GM18870 (cell line): ENCODE data around the gene ITPKB.
A peak's percentile ranks its signal among the peaks of the same experiment; 100 is the strongest.

ENCODE experiments used
- ATAC-seq: cut with Tn5 transposase; IDR thresholded peaks from one replicate; pipeline ENCODE4 v1.9.1; 2021; ENCODE audit warnings: moderate library complexity; ENCODE audit not compliant: unreplicated experiment

The ITPKB gene

DNA sequence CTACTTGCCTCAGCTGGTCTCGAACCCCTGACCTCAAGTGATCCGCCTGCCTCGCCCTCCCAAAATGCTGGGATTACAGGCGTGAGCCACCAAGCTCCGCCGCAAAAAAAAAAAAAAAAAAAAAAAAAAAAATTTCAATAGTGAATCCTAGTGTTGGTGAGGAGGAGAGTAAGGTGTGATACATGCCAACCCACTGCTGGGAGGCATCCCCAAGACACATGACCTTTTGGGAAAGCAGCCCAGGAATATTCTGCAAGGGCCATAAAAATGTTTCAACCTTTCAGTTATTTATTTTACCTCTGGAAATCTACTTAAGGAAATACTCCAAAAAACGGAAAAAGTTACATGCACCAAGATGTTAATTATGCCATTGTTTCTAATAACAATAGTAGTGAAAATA lies 69.0 kb downstream of the ITPKB start:
- no peak for ATAC-seq

GRCh38 chr1:226668173-226668560 lies 70.9 kb downstream of the ITPKB start:
- no peak for ATAC-seq

GRCh38 chr1:226666692-226667091 lies 72.4 kb downstream of the ITPKB start:
- ATAC-seq, result no peak

DNA sequence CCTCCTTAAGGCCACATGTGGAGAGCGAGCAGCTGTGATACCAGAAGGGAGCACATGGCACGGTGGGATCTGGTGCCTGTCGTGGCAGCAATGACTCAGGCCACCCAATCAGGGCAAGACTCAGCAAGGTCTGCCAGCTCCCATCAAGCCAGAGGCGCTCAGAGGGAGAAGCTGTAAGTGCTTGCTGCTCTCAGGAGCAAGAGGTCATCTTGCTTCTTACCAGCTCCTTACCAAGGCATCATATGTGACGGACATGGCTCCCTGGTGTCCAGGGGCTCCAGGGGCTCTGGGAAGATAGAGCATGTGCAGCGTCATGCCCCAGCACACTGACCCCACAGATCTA lies 72.9 kb downstream of the ITPKB start:
- no peak for ATAC-seq

DNA sequence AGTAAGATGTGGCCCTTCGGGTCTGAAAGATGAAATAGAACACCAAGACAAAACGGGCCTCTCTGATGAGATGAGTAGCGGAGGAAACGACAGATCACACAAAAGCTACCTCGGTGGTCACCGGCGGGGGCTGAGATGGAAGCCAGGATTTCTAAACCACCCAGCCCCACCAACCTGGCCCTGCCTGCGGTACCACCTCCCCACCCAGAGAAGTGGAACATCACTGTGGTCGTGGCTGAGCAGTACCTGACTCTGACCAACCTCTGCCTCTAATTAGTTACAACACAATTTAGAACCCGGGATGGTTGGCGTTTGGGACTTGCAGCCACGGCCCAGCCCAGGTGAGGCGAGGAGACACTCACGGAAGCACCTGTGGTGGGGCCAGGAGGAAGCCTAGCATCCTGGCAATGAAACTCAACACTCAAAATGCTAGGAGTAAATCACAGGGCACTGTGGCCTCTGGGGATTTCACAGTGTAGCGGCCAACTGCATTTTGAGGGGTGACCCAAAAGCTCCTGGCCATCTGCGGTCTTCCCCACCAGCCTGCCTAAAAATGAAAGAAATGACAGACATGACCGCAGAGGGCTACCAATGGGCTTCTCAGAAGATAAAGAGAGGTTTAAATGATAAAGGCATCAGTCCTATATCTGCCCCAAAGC lies 73.4 kb downstream of the ITPKB start:
- ATAC-seq, result no peak

GRCh38 chr1:226664413-226665101 lies 74.5 kb downstream of the ITPKB start:
- no peak for ATAC-seq

- ATAC-seq, result no peak
Observed at GRCh38 chr1:226663327-226663704, 75.8 kb downstream of the ITPKB start.

- ATAC-seq, result peak; percentile 93
Observed at GRCh38 chr1:226662642-226663326, 76.3 kb downstream of the ITPKB start.

- no peak for ATAC-seq
Observed at GRCh38 chr1:226661965-226662364, 77.1 kb downstream of the ITPKB start.

DNA sequence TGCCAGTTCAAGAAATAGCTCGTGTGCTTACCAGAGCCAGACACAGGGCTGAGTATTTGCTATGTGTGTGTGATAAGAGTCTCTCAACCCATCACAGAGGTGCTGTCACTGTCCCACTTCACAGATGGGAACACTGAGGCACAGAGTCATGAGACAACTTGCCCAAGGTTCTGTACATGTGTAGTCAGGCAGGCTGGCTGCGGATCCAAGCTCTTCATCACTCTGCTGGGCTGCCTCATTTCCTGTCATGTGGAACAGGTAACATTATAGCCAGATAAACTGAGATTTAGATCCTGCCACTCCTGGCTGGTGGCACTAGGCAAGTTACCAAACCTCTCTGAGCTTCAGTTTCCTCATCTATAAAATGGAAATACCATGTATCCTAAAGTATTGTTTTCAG lies 77.8 kb downstream of the ITPKB start:
- no peak for ATAC-seq

DNA sequence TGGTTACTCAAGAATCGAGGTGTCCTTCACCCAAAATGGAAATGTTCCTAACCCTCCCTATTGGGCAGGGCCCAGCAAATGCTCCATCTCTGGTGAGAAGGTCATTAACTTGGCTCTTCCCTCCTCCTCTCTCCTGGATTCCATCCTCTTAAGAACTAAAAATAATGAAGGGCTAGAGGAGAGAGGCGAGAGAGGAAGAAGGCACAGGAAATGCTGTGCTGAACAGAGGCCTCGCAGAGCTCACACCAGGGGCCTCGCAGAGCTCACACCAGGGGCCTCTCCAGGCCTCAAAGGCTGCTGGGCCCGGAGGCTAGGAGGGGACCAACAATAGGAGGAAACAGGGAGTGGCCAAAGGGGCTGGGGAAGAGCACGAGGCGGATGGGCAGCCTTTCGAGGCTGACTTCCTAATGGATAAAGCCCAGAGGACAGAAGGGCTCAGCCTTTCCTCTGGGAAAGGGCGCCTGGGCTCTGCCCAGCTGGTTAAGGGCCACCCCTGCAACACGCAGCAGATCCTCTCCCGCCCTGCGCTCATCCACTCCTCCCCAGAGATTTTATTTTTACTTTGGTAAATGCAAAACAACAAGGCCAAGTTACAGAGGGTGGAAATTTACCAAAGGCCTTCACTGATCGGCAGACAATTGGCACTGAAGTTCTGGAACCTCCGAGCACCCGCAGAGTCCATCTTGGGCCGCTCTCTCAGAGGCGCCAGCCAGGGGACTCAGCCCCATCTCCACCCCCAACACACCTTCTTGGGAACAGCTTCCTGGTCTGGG lies 78.5 kb downstream of the ITPKB start:
- ATAC-seq, result no peak

DNA sequence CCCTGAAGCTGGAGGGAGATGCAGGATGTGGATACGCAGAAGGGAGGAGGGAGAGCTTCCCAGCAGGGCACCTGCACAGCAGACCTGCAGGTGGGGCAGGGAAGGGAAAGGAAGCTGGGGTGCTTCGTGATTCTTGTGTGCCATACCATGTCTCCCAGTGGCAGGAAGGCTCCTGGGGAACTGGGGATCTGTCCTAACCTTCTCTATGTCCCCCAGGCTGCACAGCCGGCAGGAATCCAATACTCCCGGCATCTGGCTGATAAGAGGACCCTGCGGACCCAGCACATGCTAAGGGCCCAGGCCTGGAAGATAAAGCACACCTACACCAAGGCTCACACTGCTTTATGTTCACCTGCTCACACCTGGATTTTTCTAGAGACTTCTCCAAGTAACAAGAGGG lies 79.4 kb downstream of the ITPKB start:
- ATAC-seq, result no peak

GRCh38 chr1:226659136-226659535 lies 79.9 kb downstream of the ITPKB start:
- no peak for ATAC-seq

- no peak for ATAC-seq
Observed at GRCh38 chr1:226658546-226659125, 80.4 kb downstream of the ITPKB start.

GRCh38 chr1:226657895-226658545 lies 81.1 kb downstream of the ITPKB start:
- no peak for ATAC-seq

- no peak for ATAC-seq
Observed at GRCh38 chr1:226656601-226657277, 82.3 kb downstream of the ITPKB start.

GRCh38 chr1:226656201-226656600 lies 82.9 kb downstream of the ITPKB start:
- no peak for ATAC-seq

DNA sequence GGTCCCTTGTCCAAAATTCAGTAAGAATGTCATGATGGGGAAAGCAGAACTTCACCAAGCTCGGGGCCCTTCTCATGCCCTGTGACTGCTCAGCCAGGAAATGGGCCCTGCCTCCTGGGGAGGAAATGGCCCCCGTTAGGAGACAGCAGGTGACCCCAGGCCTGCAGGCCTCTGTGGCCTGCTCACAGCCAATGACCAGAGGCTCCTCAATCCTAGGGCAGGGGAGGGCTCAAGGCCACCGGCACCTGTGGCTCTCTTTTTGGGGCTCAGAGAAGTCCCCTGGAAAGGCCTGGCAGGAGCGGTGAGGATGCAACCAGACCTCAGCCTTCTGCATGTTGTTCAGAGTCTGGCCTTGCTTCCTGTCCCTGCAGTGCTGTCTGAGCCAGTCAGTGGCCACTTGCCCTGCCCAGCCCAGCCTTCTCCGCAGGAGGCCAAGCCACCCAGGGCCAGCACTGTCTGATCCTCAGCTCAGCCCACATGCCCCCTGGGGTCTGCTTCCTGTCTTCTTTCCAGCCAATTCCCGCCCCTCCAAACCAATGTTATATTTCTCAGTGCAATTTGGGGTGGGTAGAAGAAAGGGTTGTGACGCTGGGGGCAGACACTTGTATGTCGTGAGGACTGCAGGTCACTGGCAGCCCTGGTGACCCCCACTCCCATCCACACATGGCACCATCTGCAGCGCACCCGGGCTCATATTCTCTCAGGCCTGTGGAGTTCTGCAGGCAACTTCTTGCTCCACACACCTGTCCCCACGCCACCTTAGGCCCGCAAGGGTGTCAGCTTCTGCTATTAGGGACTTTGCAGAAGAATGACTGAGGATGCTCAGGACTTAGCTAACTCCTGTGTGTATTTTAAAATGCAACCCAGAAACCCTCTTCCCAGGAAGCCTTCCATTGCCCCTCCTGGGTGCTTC lies 83.6 kb downstream of the ITPKB start:
- ATAC-seq, result no peak

DNA sequence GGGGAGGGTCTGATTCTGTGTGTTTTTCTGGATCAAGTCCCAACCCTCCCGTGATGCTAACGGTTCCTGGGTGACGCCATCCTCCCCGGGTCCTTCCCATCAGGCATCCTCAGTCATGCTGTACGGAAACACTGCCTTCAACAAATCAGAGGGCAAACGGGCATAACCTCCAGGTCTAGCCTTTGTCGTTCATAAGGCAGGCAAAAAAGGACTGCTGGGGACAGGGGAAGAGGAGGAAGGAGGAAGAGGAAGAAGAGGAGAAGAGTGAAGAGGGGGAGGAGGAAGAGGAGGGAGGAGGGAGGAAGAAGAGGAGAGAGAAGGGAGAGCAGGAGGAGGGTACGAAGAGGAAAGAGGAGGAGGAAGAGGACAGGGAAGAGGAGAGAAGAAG lies 84.4 kb downstream of the ITPKB start:
- no peak for ATAC-seq
